OCI-LY1 (cell line): ENCODE data around the gene POLR3GL.

Experiments
- H2AFZ ChIP-seq: fragments of 200-600 bp; sonication (generic), shearing (Covaris generic); 2 replicates; pipeline ENCODE4 v1.6.0; 2014; ENCODE audit warnings: antibody characterized with exemption, mild to moderate bottlenecking, low read length
- H3F3A ChIP-seq: fragments of 200-600 bp; sonication (generic), shearing (Covaris generic); 2 replicates; pipeline ENCODE4 v1.6.0; 2014; ENCODE audit warnings: mild to moderate bottlenecking, antibody characterized with exemption, low read length, moderate library complexity; ENCODE audit not compliant: insufficient read depth
- H3K27ac ChIP-seq: fragments of 200-600 bp; sonication (generic); 2 replicates; pipeline ENCODE4 v1.5.1; 2014; ENCODE audit warnings: low read length, mixed run types, mild to moderate bottlenecking, low read depth; ENCODE audit not compliant: poor library complexity, severe bottlenecking
- H3K27me3 ChIP-seq: fragments of 200-600 bp; sonication (generic); 2 replicates; pipeline ENCODE4 v1.6.0; 2014; ENCODE audit warnings: antibody characterized with exemption, mild to moderate bottlenecking, low read length, moderate library complexity; ENCODE audit not compliant: insufficient read depth
- H3K36me3 ChIP-seq: fragments of 200-600 bp; sonication (generic); 2 replicates; pipeline ENCODE4 v1.6.1; 2014; ENCODE audit warnings: mild to moderate bottlenecking, antibody characterized with exemption, low read length, moderate library complexity, mixed read lengths; ENCODE audit not compliant: insufficient read depth
- H3K4me1 ChIP-seq: fragments of 200-600 bp; sonication (generic); 2 replicates; pipeline ENCODE4 v1.5.1; 2014; ENCODE audit warnings: mild to moderate bottlenecking, low read length, moderate library complexity; ENCODE audit not compliant: insufficient read depth, severe bottlenecking
- H3K4me2 ChIP-seq: fragments of 200-600 bp; sonication (generic), shearing (Covaris generic); 2 replicates; pipeline ENCODE4 v1.6.1; 2014; ENCODE audit warnings: low read length
- H3K4me3 ChIP-seq: fragments of 200-600 bp; sonication (generic); 2 replicates; pipeline ENCODE4 v1.5.1; 2014; ENCODE audit warnings: low read length, low read depth, mild to moderate bottlenecking, mixed read lengths; ENCODE audit not compliant: poor library complexity, severe bottlenecking
- H3K79me2 ChIP-seq: fragments of 200-600 bp; shearing (Covaris generic); 2 replicates; pipeline ENCODE4 v1.6.1; 2016; ENCODE audit warnings: mixed run types, low read length, mixed read lengths; ENCODE audit not compliant: insufficient read depth
- H3K9ac ChIP-seq: fragments of 200-600 bp; sonication (generic), shearing (Covaris generic); 2 replicates; pipeline ENCODE4 v1.6.1; 2014; ENCODE audit warnings: mild to moderate bottlenecking, low read length, mixed read lengths
- H3K9me2 ChIP-seq: fragments of 200-600 bp; sonication (generic), shearing (Covaris generic); 2 replicates; pipeline ENCODE4 v1.6.1; 2014; ENCODE audit warnings: low read depth, mild to moderate bottlenecking, low read length, mixed read lengths
- H3K9me3 ChIP-seq: fragments of 200-600 bp; shearing (Covaris generic); 2 replicates; pipeline ENCODE4 v1.6.1; 2014; ENCODE audit warnings: low read length, mixed read lengths
- H4K20me1 ChIP-seq: fragments of 200-600 bp; sonication (generic), shearing (Covaris generic); 2 replicates; pipeline ENCODE4 v1.6.0; 2016; ENCODE audit warnings: mild to moderate bottlenecking, low read length; ENCODE audit not compliant: insufficient read depth
- CTCF ChIP-seq: fragments of 200-600 bp; sonication (generic), shearing (Covaris generic); IDR thresholded peaks from 2 replicates; pipeline ENCODE4 v1.5.1; 2017; ENCODE audit warnings: mild to moderate bottlenecking, antibody characterized with exemption, low read length, moderate library complexity, mixed read lengths
- EZH2 ChIP-seq: fragments of 200-600 bp; sonication (generic), shearing (Covaris generic); IDR thresholded peaks from 2 replicates; pipeline ENCODE4 v1.8.0; 2017; ENCODE audit warnings: borderline replicate concordance, mixed run types, mild to moderate bottlenecking, antibody characterized with exemption, low read length, moderate library complexity, mixed read lengths

The POLR3GL gene

GRCh38 chr1:145985129-145985501, 20.6 kb downstream of the POLR3GL start:
- Histone ChIP-seq H3K27me3 (no peaks in the 10 kb centered on the region), H3K4me2 (peak overlapping the region; percentile 15; the same call in 1 of the 2 replicates), H3F3A (peaks cover 11% of the 10 kb centered on the region), H3K27ac (peak overlapping the region; percentile 96), H3K9me3 (no peaks in the 10 kb centered on the region), H4K20me1 (no peaks in the 10 kb centered on the region), H3K79me2 (no peaks in the 10 kb centered on the region), H3K4me1 (peaks cover 56% of the 10 kb centered on the region), H3K4me3 (no peak overlapping the region), H2AFZ (no peak overlapping the region), H3K9ac (peak overlapping the region; percentile 24; the same call in 1 of the 2 replicates), H3K9me2 (no peaks in the 10 kb centered on the region), H3K36me3 (no peaks in the 10 kb centered on the region)
- TF ChIP-seq EZH2 = no peak
- TF ChIP-seq CTCF = no peak

- H2AFZ ChIP-seq = no peak overlapping the region
- peaks cover 16% of the 10 kb centered on the region for H3F3A ChIP-seq
- H4K20me1 ChIP-seq = no peaks in the 10 kb centered on the region
- no peak overlapping the region for H3K4me3 ChIP-seq
- TF ChIP-seq EZH2 = no peak
- TF ChIP-seq CTCF = no peak
- H3K36me3 ChIP-seq = no peaks in the 10 kb centered on the region
- peak overlapping the region; percentile 96 for H3K27ac ChIP-seq
- no peaks in the 10 kb centered on the region for H3K9me2 ChIP-seq
- H3K4me1 ChIP-seq = peaks cover 50% of the 10 kb centered on the region
- no peaks in the 10 kb centered on the region for H3K79me2 ChIP-seq
- H3K9ac ChIP-seq = peak overlapping the region; percentile 24; the same call in 1 of the 2 replicates
- no peaks in the 10 kb centered on the region for H3K27me3 ChIP-seq
- no peaks in the 10 kb centered on the region for H3K9me3 ChIP-seq
- H3K4me2 ChIP-seq = peak overlapping the region; percentile 15; the same call in 1 of the 2 replicates
Observed at GRCh38 chr1:145985502-145986439, 21.3 kb downstream of the POLR3GL start.

- Histone ChIP-seq H3F3A (peaks cover 16% of the 10 kb centered on the region), H3K27me3 (no peaks in the 10 kb centered on the region), H3K27ac (peak overlapping the region; percentile 4)
Observed at GRCh38 chr1:145986551-145986950, 22.1 kb downstream of the POLR3GL start.

More at GRCh38 chr1:145986551-145986950, 22.1 kb downstream of the POLR3GL start:
- Histone ChIP-seq H2AFZ (no peak overlapping the region), H3K4me1 (peaks cover 50% of the 10 kb centered on the region), H3K36me3 (no peaks in the 10 kb centered on the region), H4K20me1 (no peaks in the 10 kb centered on the region), H3K4me2 (no peak overlapping the region), H3K79me2 (no peaks in the 10 kb centered on the region), H3K4me3 (no peak overlapping the region), H3K9me3 (no peaks in the 10 kb centered on the region), H3K9ac (no peak overlapping the region), H3K9me2 (no peaks in the 10 kb centered on the region)
- TF ChIP-seq EZH2 = no peak
- no peak for TF ChIP-seq CTCF
